HG03457 (cell line): ENCODE measurements around the gene DNAJB5.

Experiments
- ATAC-seq: cut with Tn5 transposase; IDR thresholded peaks from one replicate; pipeline ENCODE4 v1.9.1; 2021; ENCODE audit warnings: moderate number of reproducible peaks; ENCODE audit not compliant: unreplicated experiment

Gene DNAJB5

GRCh38 chr9:35044071-35044470 lies 54.5 kb downstream of the DNAJB5 start:
- no peak for ATAC-seq
